Common myeloid progenitor, CD34-positive (primary cell): Measurements from ENCODE around the gene SIX2.
A peak's percentile ranks its signal among the peaks of the same experiment; 100 is the strongest.

Experiments used
- CTCF ChIA-PET: fragments of 350-600 bp; sonication (Branson Sonifier 250); formaldehyde crosslinking; loops from one replicate; lab custom pipeline; 2021; ENCODE audit warnings: antibody characterized with exemption; lab: Charles Lee
- POLR2A ChIA-PET: fragments of 350-600 bp; sonication (Branson Sonifier 250); formaldehyde crosslinking; loops from one replicate; lab custom pipeline; 2021; ENCODE audit warnings: antibody characterized with exemption; lab: Charles Lee
- DNase-seq, 3 donors: peaks; one replicate each; pipeline versions ENCODE4 v3.0.0 to v3.0.0-alpha.2; 2013
- H3K27ac ChIP-seq, 2 experiments: 1 replicate in 1 of 2; 2 replicates in 1 of 2; pipeline ENCODE4 v1.7.0; 2013; ENCODE audit warnings: inconsistent platforms in 2 of 2, low read length in 2 of 2, mild to moderate bottlenecking in 2 of 2, low read depth in 1 of 2, moderate library complexity in 1 of 2; ENCODE audit not compliant: severe bottlenecking in 2 of 2, insufficient read depth in 1 of 2, poor library complexity in 1 of 2
- H3K27me3 ChIP-seq, 5 experiments: replicated peaks in 2 of 5; 1 replicate in 3 of 5; 2 replicates in 2 of 5; pipeline versions ENCODE4 v1.6.1 to v1.7.0; 2013; ENCODE audit warnings: low read length in 4 of 5, mild to moderate bottlenecking in 2 of 5, moderate library complexity in 2 of 5, inconsistent platforms in 1 of 5; ENCODE audit not compliant: insufficient read depth in 5 of 5, control insufficient read depth in 4 of 5
- H3K36me3 ChIP-seq, 4 experiments: 1 replicate in 2 of 4; 2 replicates in 2 of 4; pipeline versions ENCODE4 v1.6.1 to v1.7.0; 2013; ENCODE audit warnings: low read length in 3 of 4, control low read depth in 1 of 4, mild to moderate bottlenecking in 1 of 4; ENCODE audit not compliant: control insufficient read depth in 4 of 4, insufficient read depth in 4 of 4
- H3K4me1 ChIP-seq, 4 experiments: 1 replicate in 3 of 4; 2 replicates in 1 of 4; pipeline versions ENCODE4 v1.6.1 to v1.7.1; 2013; ENCODE audit warnings: low read length in 3 of 4, mild to moderate bottlenecking in 3 of 4, control low read depth in 1 of 4, inconsistent platforms in 1 of 4, moderate library complexity in 1 of 4; ENCODE audit not compliant: control insufficient read depth in 4 of 4, insufficient read depth in 4 of 4; ENCODE audit errors: control extremely low read depth in 1 of 4
- H3K4me3 ChIP-seq, 7 experiments: 1 replicate in 4 of 7; 2 replicates in 3 of 7; pipeline versions ENCODE4 v1.5.1 to v1.7.0; 2013; ENCODE audit warnings: mild to moderate bottlenecking in 7 of 7, low read length in 6 of 7, moderate library complexity in 6 of 7, inconsistent platforms in 2 of 7, low read depth in 2 of 7, control low read depth in 1 of 7; ENCODE audit not compliant: insufficient read depth in 4 of 7, control insufficient read depth in 1 of 7; ENCODE audit errors: extremely low read depth in 1 of 7
- H3K9me3 ChIP-seq, 5 experiments: 1 replicate in 4 of 5; 2 replicates in 1 of 5; pipeline versions ENCODE4 v1.6.1 to v1.7.1; 2013; ENCODE audit warnings: low read length in 4 of 5, mild to moderate bottlenecking in 2 of 5, inconsistent platforms in 1 of 5, low read depth in 1 of 5, moderate library complexity in 1 of 5; ENCODE audit not compliant: control insufficient read depth in 4 of 5, insufficient read depth in 2 of 5; ENCODE audit errors: control extremely low read depth in 1 of 5
- WGBS: methylation state at CpG from one replicate; pipeline ENCODE4 v1.1.5; 2013; ENCODE audit not compliant: insufficient coverage; 5-methylcytosine and 5-hydroxymethylcytosine counted together

SIX2 gene

GRCh38 chr2:44980751-44981713 is 28.2 kb downstream of the SIX2 start:
- 78% methylated on average over 9 of the region's 9 CpGs for WGBS
- Histone ChIP-seq H3K27ac (no peak overlapping the region), H3K27me3 (peaks cover 0 to 2% (median 0%) of the 10 kb centered on the region in 5 experiments), H3K4me1 (peaks cover 0 to 2% (median 0%) of the 10 kb centered on the region in 4 experiments), H3K36me3 (no peaks in the 10 kb centered on the region), H3K4me3 (no peak overlapping the region), H3K9me3 (peaks cover 0 to 4% (median 0%) of the 10 kb centered on the region in 5 experiments)
- ChIA-PET CTCF (interaction anchor here (0.7 to 13.2 kb wide), 19 partner anchors 8 to 603 kb away, joined by 3 to 98 read pairs (median 4); no protein-coding TSS in a partner anchor), POLR2A (interaction anchor here (0.5 kb wide), 1 partner anchor 188 kb away, joined by 4 read pairs; no protein-coding TSS in a partner anchor)
- DNase-seq = no peak

GRCh38 chr2:44979581-44979980 is 29.7 kb downstream of the SIX2 start:
- Histone ChIP-seq H3K4me1 (peaks cover 0 to 2% (median 0%) of the 10 kb centered on the region in 4 experiments), H3K27me3 (peaks cover 0 to 2% (median 0%) of the 10 kb centered on the region in 5 experiments), H3K27ac (no peak overlapping the region), H3K9me3 (peaks cover 0 to 4% (median 0%) of the 10 kb centered on the region in 5 experiments), H3K36me3 (no peaks in the 10 kb centered on the region), H3K4me3 (no peak overlapping the region)
- ChIA-PET POLR2A (no interaction called here), CTCF (interaction anchor here (13.2 kb wide), 1 partner anchor 516 kb away, joined by 98 read pairs; no protein-coding TSS in a partner anchor)
- WGBS = 97% methylated on average over 10 of the region's 11 CpGs
- no peak for DNase-seq

GRCh38 chr2:44975571-44976450 is 33.4 kb downstream of the SIX2 start:
- CTCF ChIA-PET = interaction anchor here (0.6 to 13.2 kb wide), 5 partner anchors 9 to 608 kb away, joined by 3 to 98 read pairs (median 3); no protein-coding TSS in a partner anchor

GRCh38 chr2:44974064-44974715 is 35.1 kb downstream of the SIX2 start:
- Histone ChIP-seq H3K4me1 (peaks cover 0 to 11% (median 2%) of the 10 kb centered on the region in 4 experiments), H3K27me3 (peaks cover 0 to 3% (median 0%) of the 10 kb centered on the region in 5 experiments), H3K36me3 (no peaks in the 10 kb centered on the region), H3K9me3 (no peaks in the 10 kb centered on the region), H3K27ac (no peak overlapping the region), H3K4me3 (no peak overlapping the region)
- WGBS = 100% methylated on average over 3 of the region's 6 CpGs
- ChIA-PET CTCF (interaction anchor here (0.9 to 1.6 kb wide), 4 partner anchors 9 to 523 kb away, joined by 3 to 6 read pairs (median 4); no protein-coding TSS in a partner anchor), POLR2A (no interaction called here)
- no peak for DNase-seq

More at GRCh38 chr2:44975571-44976450, 33.4 kb downstream of the SIX2 start:
- WGBS = 73% methylated on average over 17 of the region's 24 CpGs
- Histone ChIP-seq H3K4me3 (peak overlapping the region in 2 of 7 experiments; percentile 46 to 49), H3K36me3 (no peaks in the 10 kb centered on the region), H3K9me3 (no peaks in the 10 kb centered on the region), H3K27me3 (peaks cover 0 to 6% (median 0%) of the 10 kb centered on the region in 5 experiments), H3K4me1 (peaks cover 0 to 11% (median 2%) of the 10 kb centered on the region in 4 experiments), H3K27ac (no peak overlapping the region)
- POLR2A ChIA-PET = interaction anchor here (0.6 kb wide), 1 partner anchor 1263 kb away, joined by 3 read pairs; no protein-coding TSS in a partner anchor
- peak in 1 of 3 donors; percentile 67 for DNase-seq

GRCh38 chr2:44972771-44973535 is 36.3 kb downstream of the SIX2 start:
- peak in 1 of 3 donors; percentile 17 for DNase-seq
- POLR2A ChIA-PET = interaction anchor here (0.6 to 0.9 kb wide), 2 partner anchors 9 to 842 kb away, joined by 3 read pairs; no protein-coding TSS in a partner anchor
- CTCF ChIA-PET = interaction anchor here (0.9 to 1.6 kb wide), 5 partner anchors 8 to 524 kb away, joined by 3 to 7 read pairs (median 4); no protein-coding TSS in a partner anchor
- WGBS = 21% methylated on average over 10 of the region's 11 CpGs
- Histone ChIP-seq H3K9me3 (no peaks in the 10 kb centered on the region), H3K4me1 (peaks cover 0 to 11% (median 2%) of the 10 kb centered on the region in 4 experiments), H3K4me3 (peak overlapping the region in 5 of 7 experiments; percentile 39 to 76 (median 57)), H3K27me3 (peaks cover 0 to 3% (median 0%) of the 10 kb centered on the region in 5 experiments), H3K27ac (no peak overlapping the region), H3K36me3 (no peaks in the 10 kb centered on the region)
